Stimulated activated CD8-positive, alpha-beta memory T cell treated with anti-CD3 and anti-CD28 coated beads, Interleukin-4, amount 100 ng/mL, for 1 hour (primary cell): ENCODE data around the gene ADAMTS19.
"Not testable (repeated sequence)": the region's sequence is repeated elsewhere in the genome, so short reads cannot be mapped to it uniquely, and the experiment has no call there.

Source experiments
- DNase-seq, 2 donors: peaks; one replicate each; pipeline ENCODE4 v3.0.0-alpha.2; 2020; ENCODE audit warnings: low read depth in 2 of 2, low spot score in 1 of 2

ADAMTS19 gene

GRCh38 chr5:129572060-129572459 lies 112.0 kb downstream of the ADAMTS19 start:
- no peak for DNase-seq

DNA sequence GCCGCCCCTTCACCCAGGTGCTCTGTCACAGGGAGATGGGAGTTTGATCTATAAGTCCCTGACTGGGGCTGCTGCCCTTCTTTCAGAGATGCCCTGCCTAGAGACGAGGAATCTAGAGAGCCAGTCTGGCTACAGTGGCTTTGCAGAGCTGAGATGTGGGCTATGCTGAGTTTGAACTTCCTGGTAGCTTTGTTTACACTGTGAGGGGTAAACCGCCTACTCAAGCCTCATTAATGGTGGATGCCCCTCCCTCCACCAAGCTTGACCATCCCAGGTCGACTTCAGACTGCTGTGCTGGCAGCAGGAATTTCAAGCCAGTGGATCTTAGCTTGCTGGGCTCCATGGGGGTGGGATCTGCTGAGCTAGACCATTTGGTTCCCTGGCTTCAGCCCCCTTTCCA lies 124.4 kb downstream of the ADAMTS19 start:
- not testable (repeated sequence) for DNase-seq

- no peak for DNase-seq
Measured at GRCh38 chr5:129591508-129592160, 131.5 kb downstream of the ADAMTS19 start.

GRCh38 chr5:129593525-129593924 lies 133.4 kb downstream of the ADAMTS19 start:
- DNase-seq, result no peak

DNA sequence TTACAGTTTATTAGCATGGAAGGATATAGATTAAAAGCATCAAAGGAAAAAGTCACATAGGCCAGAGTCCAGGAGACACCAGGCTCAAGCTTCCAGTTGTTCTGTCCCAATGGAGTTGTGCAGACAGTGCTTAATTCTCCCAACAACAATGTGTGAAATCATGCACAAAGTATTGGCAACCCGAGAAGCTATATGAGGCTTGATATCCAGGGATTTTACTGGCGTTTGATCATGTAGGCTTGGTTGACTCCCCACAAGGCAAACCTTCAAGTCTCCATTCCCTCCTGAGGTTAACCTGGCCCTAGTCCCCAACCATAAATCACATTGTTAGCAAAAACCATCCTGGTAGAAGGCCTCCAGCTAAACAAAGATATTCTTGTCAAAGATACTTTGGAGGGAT lies 141.5 kb downstream of the ADAMTS19 start:
- no peak for DNase-seq

DNA sequence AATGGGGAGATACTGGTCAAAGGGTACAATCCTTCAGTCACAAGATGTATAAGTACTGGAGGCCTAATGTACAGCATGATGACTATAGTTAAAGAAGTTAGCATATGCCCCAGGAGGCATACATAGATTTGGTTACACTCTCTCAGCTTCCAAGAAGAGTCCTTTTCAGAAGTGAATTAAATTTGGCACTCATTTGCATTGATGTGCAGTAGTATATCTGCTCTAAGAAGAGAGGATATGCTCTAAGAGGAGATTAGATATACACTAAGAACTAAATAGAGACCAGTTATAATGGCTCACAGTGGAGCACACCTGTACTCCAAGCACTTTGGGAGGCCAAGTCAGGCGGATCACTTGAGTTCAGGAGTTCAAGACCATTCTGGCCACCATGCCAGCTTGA lies 148.3 kb downstream of the ADAMTS19 start:
- DNase-seq, result no peak

DNA sequence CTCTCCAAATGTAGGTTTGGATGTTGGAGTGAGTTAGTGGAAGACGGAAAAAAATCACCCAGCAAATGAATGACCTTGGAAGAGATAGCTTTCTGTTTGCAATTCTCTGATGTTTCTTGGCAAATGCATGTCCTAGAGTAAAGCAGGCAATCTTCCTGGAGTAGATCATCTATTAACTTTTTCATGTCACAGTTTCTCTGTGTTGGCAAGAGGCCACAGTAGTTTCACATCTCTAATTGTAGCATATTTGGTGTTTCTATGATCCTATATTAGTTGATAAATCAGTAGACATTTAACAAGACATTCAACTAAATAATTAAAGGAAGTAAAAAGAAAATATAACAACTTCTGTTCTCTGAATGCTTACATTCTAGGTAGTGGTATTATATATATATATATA lies 149.6 kb downstream of the ADAMTS19 start:
- no peak for DNase-seq

- DNase-seq, result no peak
Measured at GRCh38 chr5:129616517-129616916, 156.4 kb downstream of the ADAMTS19 start.

DNA sequence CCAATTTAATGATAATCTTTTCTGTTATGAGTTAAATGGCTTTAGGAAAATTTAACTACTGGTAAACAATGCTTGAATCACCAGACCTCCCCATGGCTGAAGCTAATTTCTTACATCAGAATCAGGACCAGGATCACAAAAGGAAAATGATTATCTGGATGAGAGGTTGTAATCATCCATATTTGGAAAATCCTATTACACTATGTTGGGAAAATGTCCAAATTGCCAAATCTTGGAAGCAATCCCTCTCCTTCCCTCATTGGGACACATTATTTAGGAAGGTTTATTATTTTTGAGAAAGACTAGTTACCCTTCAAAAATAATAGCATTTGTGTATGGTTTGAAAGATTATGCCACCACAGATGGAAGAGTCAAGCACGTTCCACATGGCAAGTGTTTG lies 157.1 kb downstream of the ADAMTS19 start:
- DNase-seq, result no peak

GRCh38 chr5:129619782-129620181 lies 159.7 kb downstream of the ADAMTS19 start:
- no peak for DNase-seq

DNA sequence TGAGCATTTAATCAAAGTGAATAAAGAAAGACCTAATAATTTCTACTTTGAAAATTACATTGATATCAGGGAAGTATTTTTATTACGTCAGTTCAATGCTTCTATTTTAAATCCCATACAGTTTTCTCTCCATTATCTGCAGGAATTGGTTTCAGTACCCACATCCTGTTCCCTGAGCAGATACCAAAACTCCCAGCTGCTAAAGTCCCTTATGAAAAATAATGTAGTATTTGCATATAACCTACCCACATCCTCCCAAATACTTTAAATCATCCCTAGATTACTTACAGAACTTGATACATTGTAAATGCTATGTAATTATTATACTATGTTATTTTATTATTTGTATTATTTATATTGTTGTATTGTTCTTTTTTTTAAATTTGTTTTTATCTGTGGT lies 162.4 kb downstream of the ADAMTS19 start:
- no peak for DNase-seq

- DNase-seq, result no peak
Measured at GRCh38 chr5:129629575-129629974, 169.5 kb downstream of the ADAMTS19 start.

DNA sequence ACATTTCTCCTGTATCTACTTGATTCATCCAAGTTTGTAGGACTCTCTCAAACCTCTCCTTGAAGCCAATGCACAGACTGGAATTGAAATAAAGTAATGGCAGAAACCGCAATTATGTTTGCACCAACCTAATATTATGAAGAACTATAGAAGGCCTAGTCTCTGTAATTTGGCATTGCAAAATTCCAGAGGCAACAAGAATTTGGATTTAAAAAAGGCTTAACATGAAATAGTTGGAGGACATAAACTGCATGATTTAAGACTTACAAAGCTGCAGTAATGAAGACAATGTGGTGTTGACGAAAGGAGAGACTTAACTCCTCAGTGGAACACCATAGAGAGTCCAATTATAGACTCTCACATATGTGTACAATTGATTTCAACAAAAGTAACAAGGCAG lies 170.0 kb downstream of the ADAMTS19 start:
- no peak for DNase-seq

DNA sequence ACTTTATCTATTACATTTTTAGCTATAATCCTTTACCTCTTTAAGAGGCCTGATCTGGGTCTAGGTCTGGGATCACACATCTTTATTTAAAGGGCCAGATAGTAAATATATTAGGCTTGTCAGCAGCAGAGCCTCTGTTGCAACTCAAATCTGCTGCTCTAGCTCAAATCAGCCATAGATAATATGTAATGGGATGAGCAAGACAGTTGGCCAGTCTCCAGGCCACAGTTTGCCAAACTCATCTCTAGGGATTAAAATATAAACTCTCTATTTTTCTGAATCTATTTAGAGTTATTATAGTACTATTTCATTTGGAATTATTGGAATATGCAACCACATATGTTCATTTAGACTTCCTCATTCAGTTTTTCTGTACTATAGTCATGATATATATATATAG lies 171.9 kb downstream of the ADAMTS19 start:
- DNase-seq, result no peak

GRCh38 chr5:129637501-129637900 lies 177.4 kb downstream of the ADAMTS19 start:
- not testable (repeated sequence) for DNase-seq

DNA sequence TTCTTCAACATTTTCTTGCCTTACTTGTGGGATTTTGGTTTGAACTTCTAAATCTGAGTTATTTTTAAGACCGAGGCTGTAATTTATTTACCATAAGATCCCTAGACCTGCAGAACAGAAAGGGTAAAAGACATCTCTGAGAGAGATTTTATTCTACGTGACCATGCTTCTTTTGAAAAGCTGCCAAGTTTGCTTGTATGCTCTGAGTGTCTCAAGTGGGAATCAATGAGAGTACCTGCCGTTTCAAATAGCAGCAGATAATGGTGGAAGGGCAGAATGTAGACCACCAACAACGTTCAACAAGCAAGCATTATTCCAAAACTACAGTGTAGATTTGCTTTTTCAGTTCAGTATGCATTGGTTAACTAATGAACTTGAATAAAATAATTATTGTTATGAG lies 179.2 kb downstream of the ADAMTS19 start:
- DNase-seq, result no peak

GRCh38 chr5:129652349-129653056 lies 192.4 kb downstream of the ADAMTS19 start:
- no peak for DNase-seq

DNA sequence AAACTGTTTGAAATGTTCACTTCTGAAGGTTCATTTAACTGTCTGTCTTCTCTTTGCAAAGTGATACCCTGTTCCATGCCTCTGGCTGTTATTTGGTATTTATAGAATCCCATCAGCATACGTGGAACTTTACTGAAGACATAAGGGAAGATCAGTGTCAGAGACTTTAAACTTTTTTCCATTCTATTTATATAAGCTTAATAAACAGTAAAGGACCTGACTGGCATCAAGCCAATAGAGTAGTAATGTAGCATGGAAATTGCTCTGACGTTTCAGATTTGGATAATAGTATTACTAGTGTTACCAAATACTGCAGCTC lies 192.9 kb downstream of the ADAMTS19 start:
- DNase-seq, result no peak

DNA sequence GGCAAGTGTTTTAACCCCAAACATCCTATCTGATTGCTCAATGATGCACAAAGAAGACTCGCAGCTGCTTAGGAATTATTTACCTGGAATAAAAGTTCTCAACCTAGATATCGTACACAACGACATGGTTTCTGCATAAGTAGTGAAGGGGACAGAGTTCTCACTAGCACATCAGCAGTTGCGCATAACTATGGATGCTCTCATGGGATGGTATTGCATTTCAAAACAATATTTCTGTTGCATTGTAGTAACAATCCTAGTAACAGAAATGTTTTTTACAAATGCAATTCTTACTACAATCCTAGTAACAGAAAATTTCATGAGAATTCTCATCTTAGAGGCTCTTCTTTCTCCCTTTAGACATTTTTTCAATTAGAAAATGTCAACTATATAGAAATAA lies 193.3 kb downstream of the ADAMTS19 start:
- DNase-seq, result no peak

DNA sequence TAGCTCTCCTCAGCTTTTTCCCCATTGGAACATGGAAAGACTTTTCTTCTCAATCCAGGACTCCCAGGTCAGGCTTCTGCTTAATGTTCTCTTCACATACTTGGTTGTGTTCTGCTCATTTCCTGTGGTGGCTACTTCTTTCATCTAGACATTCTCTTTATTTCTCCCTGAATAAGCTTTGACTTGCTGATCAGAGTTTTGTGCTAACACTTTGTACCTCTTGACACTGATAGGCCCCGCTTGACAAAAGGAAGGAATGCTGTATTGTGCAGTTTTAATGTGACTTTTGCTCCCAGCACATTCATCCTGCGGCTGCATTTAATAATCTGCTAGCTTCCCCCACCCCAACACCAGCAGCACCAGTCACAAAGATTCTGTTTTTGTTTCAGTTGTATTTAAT lies 196.9 kb downstream of the ADAMTS19 start:
- no peak for DNase-seq

DNA sequence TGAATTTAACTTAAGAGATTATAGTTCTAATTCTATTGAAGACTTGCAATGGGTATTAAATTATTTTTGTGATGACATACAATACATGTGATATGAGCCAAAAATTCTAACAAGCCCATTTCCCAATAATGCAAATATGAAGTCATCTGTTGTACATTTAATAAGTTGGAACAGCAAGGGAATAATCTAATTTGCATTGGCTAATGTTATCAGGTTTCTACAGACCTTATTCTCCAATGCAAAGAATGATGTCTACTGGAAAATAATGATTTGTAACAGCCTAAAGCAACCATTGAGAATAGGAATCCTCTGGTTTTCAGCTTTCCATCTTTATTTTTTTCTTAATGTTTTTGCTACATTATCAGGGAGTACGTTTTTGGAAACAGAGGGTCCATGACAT lies 198.7 kb downstream of the ADAMTS19 start:
- DNase-seq, result no peak

DNA sequence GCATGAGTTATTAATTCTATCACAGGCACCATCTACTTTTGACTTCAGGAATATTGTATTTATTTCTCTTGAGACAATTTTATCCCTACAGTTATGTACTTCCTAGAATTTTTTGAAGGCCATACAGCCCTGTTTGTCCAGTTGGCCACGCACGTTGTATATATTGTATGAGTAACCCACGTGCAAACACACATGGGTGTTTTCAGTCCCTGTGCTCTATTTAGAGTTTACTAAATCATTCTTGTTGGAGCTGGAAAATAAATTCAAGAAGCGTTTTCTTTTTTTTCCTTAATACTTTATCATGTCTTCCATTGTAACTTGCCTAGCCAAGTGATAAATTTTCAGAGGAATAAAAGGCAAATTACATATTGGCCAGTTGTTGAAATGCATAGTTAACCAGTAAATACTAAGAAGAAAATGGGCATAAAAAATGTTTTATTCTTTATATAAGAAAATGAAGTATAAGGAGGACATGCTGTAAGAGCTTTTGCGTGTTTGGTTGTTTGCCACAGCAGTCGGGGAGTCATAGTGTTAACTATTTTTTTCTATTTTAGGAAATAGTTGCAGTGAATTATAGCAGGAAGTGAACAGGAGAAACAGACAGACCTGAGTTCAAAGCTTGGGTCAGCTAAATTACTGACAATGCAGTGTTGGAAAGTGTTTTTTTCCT lies 201.4 kb downstream of the ADAMTS19 start:
- DNase-seq, result no peak
